Liver (tissue), 9 donors: ENCODE results near the gene ATXN1. TPM values are rescaled to one million over a fixed set of nuclear protein-coding genes. Genes with fewer than 3 reads are reported as not detected.

Experiments
- DNase-seq: peaks from one replicate; pipeline ENCODE4 v3.0.0-alpha.2; 2017; ENCODE audit warnings: low spot score
- H3K27ac ChIP-seq, 2 donors: one replicate each; pipeline ENCODE4 v1.7.0; 2013; ENCODE audit warnings: inconsistent platforms in 2 of 2, low read length in 2 of 2, control low read depth in 1 of 2, low read depth in 1 of 2, mild to moderate bottlenecking in 1 of 2
- H3K27me3 ChIP-seq, 4 donors: one replicate each; pipeline versions ENCODE4 v1.6.1 to v1.7.0; 2013; ENCODE audit warnings: low read length in 3 of 4, inconsistent platforms in 1 of 4, mild to moderate bottlenecking in 1 of 4, moderate library complexity in 1 of 4; ENCODE audit not compliant: control insufficient read depth in 4 of 4, insufficient read depth in 4 of 4
- H3K36me3 ChIP-seq, 4 donors: one replicate each; pipeline versions ENCODE4 v1.6.1 to v1.7.0; 2013; ENCODE audit warnings: low read length in 3 of 4, mild to moderate bottlenecking in 3 of 4, low read depth in 1 of 4, moderate library complexity in 1 of 4; ENCODE audit not compliant: control insufficient read depth in 4 of 4, insufficient read depth in 3 of 4
- H3K4me1 ChIP-seq, 4 donors: one replicate each; pipeline versions ENCODE4 v1.6.1 to v1.7.0; 2013; ENCODE audit warnings: low read length in 3 of 4, mild to moderate bottlenecking in 3 of 4, moderate library complexity in 1 of 4; ENCODE audit not compliant: control insufficient read depth in 4 of 4, insufficient read depth in 4 of 4
- H3K4me3 ChIP-seq, 3 donors: one replicate each; pipeline versions ENCODE4 v1.6.1 to v1.7.0; 2013; ENCODE audit warnings: low read length in 3 of 3, control low read depth in 1 of 3, low read depth in 1 of 3, mild to moderate bottlenecking in 1 of 3
- H3K9ac ChIP-seq, 2 donors: one replicate each; pipeline ENCODE4 v1.7.0; 2013; ENCODE audit warnings: low read length in 2 of 2, mild to moderate bottlenecking in 2 of 2, moderate library complexity in 2 of 2, control low read depth in 1 of 2, low read depth in 1 of 2
- H3K9me3 ChIP-seq, 4 donors: one replicate each; pipeline versions ENCODE4 v1.6.1 to v1.7.0; 2013; ENCODE audit warnings: low read length in 3 of 4; ENCODE audit not compliant: control insufficient read depth in 4 of 4
- EGR1 ChIP-seq, 2 donors: IDR thresholded peaks; 2 replicates each; pipeline ENCODE4 v1.6.1; 2016 to 2018; ENCODE audit warnings: antibody characterized with exemption in 2 of 2, low read depth in 2 of 2
- FOXA1 ChIP-seq: IDR thresholded peaks from 2 replicates; pipeline ENCODE4 v1.6.1; 2016; ENCODE audit warnings: antibody characterized with exemption
- FOXA2 ChIP-seq: IDR thresholded peaks from 2 replicates; pipeline ENCODE4 v1.6.1; 2016; ENCODE audit warnings: antibody characterized with exemption
- GABPA ChIP-seq, 2 donors: IDR thresholded peaks in 1 of 2; conservative IDR thresholded peaks in 1 of 2; 2 replicates each; pipeline ENCODE4 v1.6.1; 2016; ENCODE audit warnings: antibody characterized with exemption in 2 of 2, mild to moderate bottlenecking in 1 of 2, moderate library complexity in 1 of 2
- HNF4A ChIP-seq, 2 donors: conservative IDR thresholded peaks; 2 replicates each; pipeline ENCODE4 v1.6.1; 2016; ENCODE audit warnings: antibody characterized with exemption in 2 of 2, mild to moderate bottlenecking in 2 of 2
- HNF4G ChIP-seq: IDR thresholded peaks from 2 replicates; pipeline ENCODE4 v1.6.1; 2016; ENCODE audit warnings: antibody characterized with exemption
- JUND ChIP-seq, 2 donors: IDR thresholded peaks; 2 replicates each; pipeline ENCODE4 v1.6.1; 2016; ENCODE audit warnings: antibody characterized with exemption in 2 of 2
- RXRA ChIP-seq, 2 donors: IDR thresholded peaks; 2 replicates each; pipeline ENCODE4 v1.6.1; 2017 to 2018; ENCODE audit warnings: antibody characterized with exemption in 2 of 2, mild to moderate bottlenecking in 1 of 2
- SP1 ChIP-seq: IDR thresholded peaks from 2 replicates; pipeline ENCODE4 v1.6.1; 2018; ENCODE audit warnings: antibody characterized with exemption, mild to moderate bottlenecking
- TAF1 ChIP-seq: conservative IDR thresholded peaks from 2 replicates; pipeline ENCODE4 v1.6.1; 2016; ENCODE audit warnings: antibody characterized with exemption, mild to moderate bottlenecking
- YY1 ChIP-seq: IDR thresholded peaks from 2 replicates; pipeline ENCODE4 v1.6.1; 2016; ENCODE audit warnings: antibody characterized with exemption, mild to moderate bottlenecking
- WGBS: extraction: QIAGEN DNeasy Blood & Tissue Kit; methylation state at CpG from one replicate; pipeline ENCODE4 v1.1.7; 2013; 5-methylcytosine and 5-hydroxymethylcytosine counted together
- polyA plus RNA-seq, 2 donors: library from polyadenylated mRNA; stranded (reverse) in 1 of 2; unstranded in 1 of 2; fragments of 200-250 nt in 1 of 2; fragments of >200 nt in 1 of 2; fragmentation: Nextera tagmentation in 1 of 2; extraction: Ambion mirVana in 1 of 2; gene quantifications; one replicate each; pipeline versions ENCODE4 v1.2.1 to v1.2.3, GENCODE V29; 2013 to 2015
- total RNA-seq, 2 donors: library from RNA; depleted of rRNA; stranded (reverse); fragments of >200 nt; gene quantifications; one replicate each; pipeline ENCODE4 v1.2.3, GENCODE V29; 2014
- TF ChIP-seq, protein P1 (sequence below): IDR thresholded peaks from 2 replicates; pipeline ENCODE4 v1.6.1; 2016; ENCODE audit warnings: antibody characterized with exemption, mild to moderate bottlenecking
- TF ChIP-seq, protein P2 (sequence below): IDR thresholded peaks from 2 replicates; pipeline ENCODE4 v1.6.1; 2016; ENCODE audit warnings: antibody characterized with exemption
- TF ChIP-seq, protein P3 (sequence below): fragments of 150-350 bp; IDR thresholded peaks from 2 replicates; pipeline ENCODE4 v1.5.1; 2017; ENCODE audit warnings: improper control_type of control experiment, low read depth, low read length; ENCODE audit not compliant: missing input control
- donor health status: healthy.
- donor health status: healthy.
- donor health status: healthy.
- donor health status: healthy.
- donor health status: healthy.

Gene ATXN1
- total and polyA plus RNA-seq, 4 donors, result 4.3 to 29.7 (median 8.2) TPM

DNA sequence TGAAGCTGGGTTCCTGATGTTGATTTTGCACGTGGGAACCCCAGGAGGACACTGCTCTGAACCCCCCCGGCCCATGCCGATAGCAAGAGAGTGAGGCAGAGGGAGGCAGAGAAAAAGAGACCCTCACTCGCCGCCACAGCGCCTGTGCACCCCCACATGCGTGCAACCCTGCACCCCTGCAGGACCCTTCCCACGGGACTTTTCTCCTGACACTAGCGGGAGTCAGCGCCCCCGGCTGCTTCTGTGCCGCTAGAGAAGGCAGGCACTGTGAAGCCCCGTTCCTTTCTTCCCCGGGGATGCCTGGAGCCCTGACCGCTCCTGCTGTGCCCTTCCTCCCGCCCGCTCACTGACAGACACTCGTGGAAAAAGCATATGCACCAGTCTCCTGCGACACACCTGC, 455.5 kb downstream of the ATXN1 start (continued):
- TF ChIP-seq, protein P1, sequence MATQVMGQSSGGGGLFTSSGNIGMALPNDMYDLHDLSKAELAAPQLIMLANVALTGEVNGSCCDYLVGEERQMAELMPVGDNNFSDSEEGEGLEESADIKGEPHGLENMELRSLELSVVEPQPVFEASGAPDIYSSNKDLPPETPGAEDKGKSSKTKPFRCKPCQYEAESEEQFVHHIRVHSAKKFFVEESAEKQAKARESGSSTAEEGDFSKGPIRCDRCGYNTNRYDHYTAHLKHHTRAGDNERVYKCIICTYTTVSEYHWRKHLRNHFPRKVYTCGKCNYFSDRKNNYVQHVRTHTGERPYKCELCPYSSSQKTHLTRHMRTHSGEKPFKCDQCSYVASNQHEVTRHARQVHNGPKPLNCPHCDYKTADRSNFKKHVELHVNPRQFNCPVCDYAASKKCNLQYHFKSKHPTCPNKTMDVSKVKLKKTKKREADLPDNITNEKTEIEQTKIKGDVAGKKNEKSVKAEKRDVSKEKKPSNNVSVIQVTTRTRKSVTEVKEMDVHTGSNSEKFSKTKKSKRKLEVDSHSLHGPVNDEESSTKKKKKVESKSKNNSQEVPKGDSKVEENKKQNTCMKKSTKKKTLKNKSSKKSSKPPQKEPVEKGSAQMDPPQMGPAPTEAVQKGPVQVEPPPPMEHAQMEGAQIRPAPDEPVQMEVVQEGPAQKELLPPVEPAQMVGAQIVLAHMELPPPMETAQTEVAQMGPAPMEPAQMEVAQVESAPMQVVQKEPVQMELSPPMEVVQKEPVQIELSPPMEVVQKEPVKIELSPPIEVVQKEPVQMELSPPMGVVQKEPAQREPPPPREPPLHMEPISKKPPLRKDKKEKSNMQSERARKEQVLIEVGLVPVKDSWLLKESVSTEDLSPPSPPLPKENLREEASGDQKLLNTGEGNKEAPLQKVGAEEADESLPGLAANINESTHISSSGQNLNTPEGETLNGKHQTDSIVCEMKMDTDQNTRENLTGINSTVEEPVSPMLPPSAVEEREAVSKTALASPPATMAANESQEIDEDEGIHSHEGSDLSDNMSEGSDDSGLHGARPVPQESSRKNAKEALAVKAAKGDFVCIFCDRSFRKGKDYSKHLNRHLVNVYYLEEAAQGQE, result no peak

DNA sequence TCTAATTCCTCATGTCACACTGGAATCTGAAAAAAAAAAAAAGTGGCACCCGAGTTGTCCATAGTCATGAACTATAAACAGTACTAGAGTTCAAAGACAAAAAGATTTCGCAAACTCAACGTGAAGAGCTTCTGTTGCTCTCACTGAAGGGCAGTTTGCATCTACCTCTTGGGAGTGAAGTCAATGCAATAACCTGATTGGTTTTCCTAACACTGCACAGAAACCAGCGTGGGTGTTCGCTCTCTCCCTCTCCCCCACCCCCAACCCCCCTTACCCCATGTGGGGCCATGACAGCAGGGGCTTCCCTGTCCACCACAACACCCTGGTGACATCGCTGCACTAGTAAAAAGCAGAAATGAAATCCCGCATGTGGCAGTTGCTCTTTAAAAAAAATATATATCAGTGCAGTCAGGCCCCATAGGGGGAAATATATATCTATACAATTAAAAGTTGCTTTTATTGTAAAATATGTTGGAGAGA, 456.0 kb downstream of the ATXN1 start:
- WGBS, result 63% methylated on average over 7 of the region's 7 CpGs

DNA sequence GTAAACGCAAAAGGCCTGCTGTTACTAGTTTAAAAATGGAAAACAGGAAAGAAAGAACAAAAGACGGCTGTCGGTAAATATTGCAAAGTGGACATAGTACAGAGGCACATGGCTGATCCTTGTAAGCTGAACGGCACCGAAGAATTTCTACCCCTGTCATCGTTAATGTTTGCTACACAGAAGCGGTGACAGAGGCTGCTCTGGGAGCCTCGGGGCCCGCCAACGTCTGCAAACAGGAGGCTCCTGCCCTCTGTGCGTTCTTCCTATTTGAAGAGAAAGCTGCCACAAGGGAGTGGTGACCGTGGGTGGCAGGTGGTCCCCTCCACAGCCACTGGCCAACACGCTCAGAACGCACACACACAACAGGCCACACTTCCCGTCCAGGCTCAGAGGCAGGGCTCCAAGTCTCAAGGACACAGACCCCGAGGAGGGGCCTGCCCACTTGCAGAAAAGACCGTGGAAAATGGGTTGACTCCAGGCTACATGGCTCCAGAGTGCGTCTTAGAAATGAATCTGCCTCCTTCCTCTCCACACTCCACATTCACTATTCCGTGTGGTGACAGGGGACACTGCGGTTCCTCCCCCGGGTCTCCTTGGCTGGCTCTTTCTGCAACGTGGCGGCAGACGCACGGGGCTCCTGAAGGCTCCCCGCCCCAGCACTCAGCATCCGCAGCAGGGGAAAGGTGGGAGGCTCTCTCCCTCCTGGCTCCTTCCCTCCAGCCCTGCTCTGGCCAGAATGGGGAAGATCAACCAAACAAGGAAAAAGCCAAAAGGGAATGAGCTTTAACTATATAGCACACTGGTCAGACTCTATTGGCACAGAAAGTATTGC, 458.3 kb downstream of the ATXN1 start:
- TF ChIP-seq JUND (IDR thresholded peaks at IDR 0.05) (no peak), YY1 (no peak), HNF4G (no peak), SP1 (no peak), FOXA2 (no peak), GABPA (IDR thresholded peaks at IDR 0.05 in 1 of 2, conservative IDR thresholded peaks at IDR 0.05 in 1 of 2) (no peak), TAF1 (no peak), RXRA (IDR thresholded peaks at IDR 0.05) (no peak), FOXA1 (no peak)
- TF ChIP-seq, protein P2, sequence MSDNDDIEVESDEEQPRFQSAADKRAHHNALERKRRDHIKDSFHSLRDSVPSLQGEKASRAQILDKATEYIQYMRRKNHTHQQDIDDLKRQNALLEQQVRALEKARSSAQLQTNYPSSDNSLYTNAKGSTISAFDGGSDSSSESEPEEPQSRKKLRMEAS, result no peak
- TF ChIP-seq, protein P3, sequence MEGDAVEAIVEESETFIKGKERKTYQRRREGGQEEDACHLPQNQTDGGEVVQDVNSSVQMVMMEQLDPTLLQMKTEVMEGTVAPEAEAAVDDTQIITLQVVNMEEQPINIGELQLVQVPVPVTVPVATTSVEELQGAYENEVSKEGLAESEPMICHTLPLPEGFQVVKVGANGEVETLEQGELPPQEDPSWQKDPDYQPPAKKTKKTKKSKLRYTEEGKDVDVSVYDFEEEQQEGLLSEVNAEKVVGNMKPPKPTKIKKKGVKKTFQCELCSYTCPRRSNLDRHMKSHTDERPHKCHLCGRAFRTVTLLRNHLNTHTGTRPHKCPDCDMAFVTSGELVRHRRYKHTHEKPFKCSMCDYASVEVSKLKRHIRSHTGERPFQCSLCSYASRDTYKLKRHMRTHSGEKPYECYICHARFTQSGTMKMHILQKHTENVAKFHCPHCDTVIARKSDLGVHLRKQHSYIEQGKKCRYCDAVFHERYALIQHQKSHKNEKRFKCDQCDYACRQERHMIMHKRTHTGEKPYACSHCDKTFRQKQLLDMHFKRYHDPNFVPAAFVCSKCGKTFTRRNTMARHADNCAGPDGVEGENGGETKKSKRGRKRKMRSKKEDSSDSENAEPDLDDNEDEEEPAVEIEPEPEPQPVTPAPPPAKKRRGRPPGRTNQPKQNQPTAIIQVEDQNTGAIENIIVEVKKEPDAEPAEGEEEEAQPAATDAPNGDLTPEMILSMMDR, result no peak
- TF ChIP-seq, protein P1, result no peak
- Histone ChIP-seq H3K27me3 (no peaks in the 10 kb centered on the region), H3K9me3 (no peaks in the 10 kb centered on the region), H3K4me1 (no peaks in the 10 kb centered on the region), H3K27ac (no peak overlapping the region), H3K36me3 (peaks cover 5 to 15% (median 12%) of the 10 kb centered on the region in 4 donors), H3K9ac (no peak overlapping the region), H3K4me3 (no peak overlapping the region)
- 81% methylated on average over 27 of the region's 27 CpGs for WGBS
- no peak for DNase-seq

More for the DNA sequence above, 456.0 kb downstream of the ATXN1 start:
- Histone ChIP-seq H3K36me3 (peaks cover 5 to 15% (median 10%) of the 10 kb centered on the region in 4 donors), H3K4me1 (no peaks in the 10 kb centered on the region), H3K4me3 (no peak overlapping the region), H3K27ac (no peak overlapping the region), H3K27me3 (no peaks in the 10 kb centered on the region), H3K9me3 (no peaks in the 10 kb centered on the region), H3K9ac (no peak overlapping the region)
- no peak for DNase-seq
- no peak for TF ChIP-seq RXRA (IDR thresholded peaks at IDR 0.05)
- TF ChIP-seq JUND (IDR thresholded peaks at IDR 0.05), result no peak
- no peak for TF ChIP-seq FOXA1
- TF ChIP-seq YY1, result no peak
- TF ChIP-seq HNF4A (conservative IDR thresholded peaks at IDR 0.05), result no peak
- TF ChIP-seq EGR1 (IDR thresholded peaks at IDR 0.05; ENCODE audit: low read depth in 2 of 2), result no peak
- no peak for TF ChIP-seq FOXA2
